Inflammatory macrophage (primary cell): ENCODE results near the gene C13orf46.

Experiments used
- DNase-seq, 2 donors: peaks; one replicate each; pipeline ENCODE4 v3.0.0-alpha.2; 2020 to 2022

Gene C13orf46

DNA sequence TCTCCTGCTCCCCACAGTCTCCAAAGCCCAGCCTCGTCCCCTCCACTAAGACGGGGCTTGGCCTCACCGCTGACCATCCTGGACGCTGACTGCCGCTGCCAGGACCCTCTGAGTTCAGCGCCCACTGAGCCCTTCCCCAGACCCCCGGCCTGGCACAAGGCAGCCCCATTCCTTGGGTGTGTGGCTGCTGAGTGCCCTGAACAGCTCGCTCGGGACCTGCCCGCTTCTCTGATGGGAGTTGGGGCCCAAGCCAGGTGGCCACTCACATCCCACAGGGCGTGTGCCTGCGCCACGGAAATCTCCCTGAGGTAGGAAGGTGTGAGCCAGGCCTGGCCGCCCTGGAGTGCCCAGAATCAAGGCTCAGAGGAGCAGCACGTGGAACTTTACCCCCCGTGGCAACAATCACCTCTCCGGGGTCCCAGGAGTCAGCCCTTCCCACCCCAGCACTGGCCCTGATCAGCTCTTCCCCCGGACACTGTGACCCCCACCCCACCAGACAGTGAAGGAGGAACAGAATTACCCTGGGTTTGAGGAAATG is 20.8 kb downstream of the C13orf46 start:
- DNase-seq: no peak

DNA sequence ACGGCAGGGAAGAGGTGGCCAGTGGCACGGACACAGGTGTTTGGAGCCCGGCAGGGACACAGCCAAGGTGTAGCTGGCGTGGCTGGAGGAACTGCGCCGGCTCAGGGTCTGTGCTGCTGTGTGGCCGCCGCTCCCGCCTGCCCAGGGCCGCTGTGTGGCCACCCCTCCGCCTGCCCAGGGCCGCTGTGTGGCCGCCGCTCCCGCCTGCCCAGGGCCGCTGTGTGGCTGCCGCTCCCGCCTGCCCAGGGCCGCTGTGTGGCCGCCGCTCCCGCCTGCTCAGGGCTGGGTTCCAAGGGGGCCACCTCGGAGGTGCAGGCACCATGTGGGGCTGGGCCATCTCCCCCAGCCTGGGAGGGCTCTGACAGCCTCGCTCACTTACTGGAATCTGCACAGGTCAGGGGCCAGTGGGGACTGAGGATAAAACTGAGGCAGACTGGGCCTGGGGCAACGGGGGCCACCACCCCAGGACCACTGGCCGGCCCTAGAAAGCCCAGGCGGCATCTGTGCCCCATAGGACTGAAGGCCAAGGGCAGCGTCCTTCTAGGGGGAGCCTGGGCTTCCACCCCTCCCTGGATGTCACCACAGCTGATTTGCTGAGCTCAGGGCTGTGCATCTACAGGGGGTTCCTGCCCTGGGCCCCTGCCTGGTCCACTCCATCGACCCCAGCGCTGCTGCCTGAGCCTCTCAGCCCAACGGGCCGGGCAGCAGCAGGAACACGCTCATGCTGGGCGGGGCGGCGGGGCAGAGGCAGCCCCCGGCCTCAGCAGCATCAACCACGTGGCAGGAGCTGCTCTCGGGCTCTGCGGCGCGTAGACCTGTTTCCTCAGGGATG is 21.5 kb downstream of the C13orf46 start:
- no peak for DNase-seq

DNA sequence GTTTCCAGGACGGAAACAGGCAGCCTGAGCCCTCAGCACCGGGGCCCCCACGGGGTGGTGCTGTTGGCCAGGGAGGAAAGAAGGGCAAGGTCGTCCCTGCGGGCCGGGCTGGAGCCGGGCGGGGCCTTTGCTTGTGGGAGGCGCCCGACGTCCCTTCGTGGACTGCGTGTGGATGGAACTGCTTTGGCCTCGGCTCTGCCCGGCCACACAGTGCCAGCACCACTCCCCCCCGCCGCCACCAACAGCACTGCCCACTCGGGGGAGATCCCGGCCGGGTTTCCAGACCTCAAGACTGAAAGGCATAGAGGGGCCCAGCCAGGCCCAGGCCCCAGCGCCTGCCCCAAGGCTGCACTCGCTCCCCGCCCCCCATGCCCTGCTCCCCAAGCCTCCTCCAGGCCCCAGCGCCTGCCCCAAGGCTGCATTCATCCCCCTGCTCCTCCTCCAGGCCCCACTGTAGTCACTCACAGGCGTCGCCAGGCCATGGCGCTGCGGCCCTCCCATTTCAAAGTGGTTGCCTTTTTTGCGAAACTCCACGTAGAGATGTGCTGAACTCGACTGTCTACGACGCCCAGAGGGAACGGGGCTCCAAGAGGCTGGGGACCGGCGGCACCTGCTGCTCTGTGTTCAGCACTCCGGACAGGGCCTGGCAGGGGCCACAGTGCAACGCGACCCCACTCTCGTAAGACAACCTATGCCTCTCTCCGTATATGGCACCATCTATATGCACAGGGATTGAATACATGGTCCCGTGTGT is 22.5 kb downstream of the C13orf46 start:
- DNase-seq: peak; percentile 74 to 81

DNA sequence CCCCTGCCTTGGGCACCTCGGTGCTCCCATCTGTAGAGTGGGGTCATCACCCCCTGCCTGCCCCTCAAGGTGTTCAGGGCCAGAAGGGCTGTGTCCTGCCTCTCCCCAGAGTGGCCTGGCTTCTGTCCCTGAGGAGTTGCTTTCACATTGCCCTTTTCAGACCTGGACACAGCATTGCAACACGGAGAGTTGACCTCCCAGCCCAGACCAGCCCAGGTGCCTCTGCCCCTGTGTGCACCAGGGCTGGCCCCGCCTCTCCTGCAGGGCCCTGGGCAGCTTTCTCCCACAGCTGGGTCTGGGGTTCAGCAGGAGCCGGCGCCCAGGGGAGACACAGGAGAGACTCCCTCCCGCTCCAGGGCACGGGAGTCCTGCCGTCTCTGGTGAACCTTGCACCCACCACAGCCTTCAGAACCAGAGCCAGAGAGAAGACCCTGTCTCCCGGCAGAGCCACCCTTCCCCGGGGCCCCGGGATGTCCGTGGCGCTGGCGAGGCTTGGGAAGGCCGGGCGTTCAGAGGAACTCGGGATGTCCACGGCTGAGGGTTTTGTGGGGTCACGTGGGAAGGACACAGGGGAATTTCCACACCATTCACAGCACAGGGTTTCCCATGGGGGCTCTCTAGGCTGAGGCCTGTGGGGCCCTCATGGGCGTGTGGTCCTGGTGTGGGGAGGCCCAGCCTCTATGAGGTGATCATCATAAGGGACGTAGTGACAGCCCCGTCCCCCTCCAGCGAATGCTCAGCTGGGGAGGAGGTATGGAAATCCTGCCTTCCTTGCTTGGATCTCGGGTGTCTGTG is 23.2 kb downstream of the C13orf46 start:
- DNase-seq: no peak

DNA sequence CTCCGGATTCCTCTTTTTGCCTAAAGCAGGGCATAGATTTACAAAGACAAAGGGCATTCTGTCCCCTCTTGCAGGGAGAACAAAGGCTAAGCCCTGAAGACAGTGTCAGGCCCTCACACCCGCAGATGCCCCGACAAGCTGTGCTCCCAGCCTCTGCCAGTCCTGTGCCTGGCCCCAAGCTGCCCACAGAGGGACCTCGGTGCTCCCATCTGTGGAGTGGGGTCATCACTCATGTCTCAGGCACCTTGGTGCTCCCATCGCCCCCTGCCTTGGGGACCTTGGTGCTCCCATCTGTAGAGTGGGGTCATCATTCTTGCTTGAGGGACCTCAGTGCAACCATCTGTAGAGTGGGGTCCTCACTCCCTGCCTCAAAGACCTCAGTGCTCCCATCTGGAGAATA is 24.3 kb downstream of the C13orf46 start:
- DNase-seq: no peak

DNA sequence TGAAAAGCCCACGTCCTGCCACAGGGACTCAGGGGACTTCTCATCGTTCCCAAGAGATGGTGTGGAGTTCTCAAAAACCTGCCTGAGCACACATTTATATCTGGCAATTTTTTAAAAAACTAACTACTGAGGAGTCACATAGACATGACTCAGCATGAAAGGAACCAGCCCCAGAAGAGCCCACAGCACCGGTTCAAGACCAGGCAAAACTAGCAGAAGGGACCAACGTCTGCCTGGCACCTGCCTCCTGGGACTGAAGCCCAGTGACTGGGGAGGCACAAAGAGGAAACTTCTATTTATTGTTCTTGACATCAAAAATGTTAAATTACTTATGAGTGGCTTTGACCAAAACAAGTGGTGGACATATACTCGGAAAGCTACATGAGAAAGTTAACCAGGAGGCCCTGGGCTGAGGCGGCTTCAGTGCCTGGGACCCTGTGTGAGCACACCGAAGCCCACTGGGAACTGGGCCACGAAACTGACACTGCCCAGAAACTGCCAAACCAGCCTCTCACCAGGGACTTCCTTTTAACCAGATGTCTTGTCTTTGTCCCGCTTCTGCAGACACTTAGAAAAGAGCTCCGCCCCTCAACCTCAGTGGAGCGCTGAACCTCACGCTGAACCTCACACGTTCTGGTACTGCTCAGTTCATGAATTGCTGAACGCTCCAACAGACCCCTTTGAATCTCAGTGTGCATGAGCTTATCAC is 25.7 kb downstream of the C13orf46 start:
- DNase-seq: no peak

DNA sequence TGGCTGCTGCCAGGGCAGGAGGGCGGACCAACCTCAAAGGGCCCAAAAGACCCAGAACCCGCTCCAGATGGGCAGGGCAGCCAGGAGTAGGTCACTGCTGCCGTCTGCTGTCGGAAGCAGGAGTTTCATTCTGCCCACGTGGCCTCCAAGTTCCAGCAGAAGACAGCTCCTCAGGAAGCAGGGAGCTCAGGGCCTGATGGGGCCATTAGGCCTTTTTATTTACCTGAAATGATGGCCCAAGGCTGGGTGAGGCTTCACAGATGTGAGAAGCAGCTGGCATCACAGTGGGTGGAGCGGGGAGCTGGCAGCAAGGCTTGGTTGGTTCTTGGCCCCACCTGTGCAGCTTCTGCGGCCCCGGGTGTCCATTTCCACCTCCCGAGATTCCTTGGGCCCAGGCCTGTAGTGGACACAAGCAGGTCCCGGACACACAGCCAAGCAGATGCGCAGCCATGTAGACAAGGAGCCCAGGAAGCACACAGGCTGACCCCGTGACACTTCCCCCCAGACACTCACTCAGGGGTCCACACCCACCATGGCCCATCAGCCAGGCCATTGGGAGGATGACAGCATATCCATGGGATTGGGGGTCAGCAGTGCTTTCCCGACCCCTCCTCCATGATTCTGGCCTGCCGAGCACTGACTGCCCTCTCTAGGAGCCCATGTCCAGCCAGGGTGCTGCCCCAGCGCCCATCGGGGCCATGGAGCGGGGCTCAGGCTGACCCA is 26.4 kb downstream of the C13orf46 start:
- DNase-seq: peak in 1 of 2 donors; percentile 38

DNA sequence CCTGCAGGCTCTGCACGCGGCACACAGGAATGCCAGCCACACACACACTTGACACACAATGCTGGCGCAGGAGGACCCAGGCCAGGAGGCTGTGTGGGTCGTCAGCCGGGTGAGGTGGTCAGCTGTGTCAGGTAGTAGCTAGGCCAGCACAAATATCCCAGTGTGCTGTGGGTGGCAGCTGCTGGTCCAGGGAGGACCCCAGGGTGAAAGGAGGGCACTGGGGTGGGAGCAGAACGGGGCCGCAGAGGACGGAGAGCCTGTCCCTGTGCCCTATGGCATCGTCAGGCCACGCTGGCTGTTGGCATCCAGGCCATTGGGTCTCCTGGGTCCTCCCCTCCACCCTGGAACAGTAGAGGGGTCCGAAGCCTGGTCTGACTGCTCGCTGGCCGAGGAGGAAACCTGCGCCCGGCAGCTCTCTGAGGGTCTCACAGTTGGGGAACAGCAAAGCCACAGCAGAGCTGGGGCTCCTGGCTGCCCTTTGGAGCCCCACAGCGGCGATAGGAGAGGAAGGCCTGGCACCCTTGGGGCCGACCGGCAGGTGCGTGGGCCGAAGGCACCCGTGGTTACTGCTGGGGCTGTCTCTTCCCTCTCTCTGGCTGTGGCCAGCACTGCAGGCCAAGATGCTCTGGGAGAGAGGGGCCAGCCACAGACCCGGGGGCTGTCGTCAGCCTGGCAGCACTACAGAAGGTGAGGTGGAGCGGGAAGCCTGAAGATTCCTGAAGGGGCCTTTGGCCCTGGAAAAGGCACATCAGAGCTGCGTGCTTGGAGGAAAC is 27.3 kb downstream of the C13orf46 start:
- DNase-seq: no peak

DNA sequence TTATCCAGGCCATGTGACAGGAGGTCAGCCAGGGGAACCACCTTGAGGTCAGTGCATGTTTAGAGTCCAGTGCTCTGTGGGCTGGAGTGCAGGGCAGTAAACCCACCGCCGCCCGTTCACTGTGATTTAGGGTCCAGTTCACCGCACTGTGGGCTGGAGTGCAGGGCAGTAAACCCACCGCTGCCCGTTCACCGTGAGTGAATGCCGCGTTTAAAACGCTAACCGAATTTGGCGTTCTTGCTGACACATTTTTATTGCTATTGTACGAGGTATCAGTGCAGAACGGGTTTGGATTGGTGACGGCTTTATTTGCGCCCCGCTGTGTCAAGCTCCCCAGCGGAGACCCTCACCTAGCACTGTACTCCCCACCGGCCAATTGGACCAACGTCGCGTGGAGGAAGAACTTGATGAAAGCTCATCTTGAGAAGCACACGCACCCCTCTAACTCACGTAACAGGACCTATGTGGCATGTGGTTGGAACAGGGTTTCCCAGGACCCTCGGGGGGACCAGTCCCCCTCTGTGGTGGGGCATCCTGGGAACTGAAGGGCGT is 27.9 kb downstream of the C13orf46 start:
- no peak for DNase-seq

DNA sequence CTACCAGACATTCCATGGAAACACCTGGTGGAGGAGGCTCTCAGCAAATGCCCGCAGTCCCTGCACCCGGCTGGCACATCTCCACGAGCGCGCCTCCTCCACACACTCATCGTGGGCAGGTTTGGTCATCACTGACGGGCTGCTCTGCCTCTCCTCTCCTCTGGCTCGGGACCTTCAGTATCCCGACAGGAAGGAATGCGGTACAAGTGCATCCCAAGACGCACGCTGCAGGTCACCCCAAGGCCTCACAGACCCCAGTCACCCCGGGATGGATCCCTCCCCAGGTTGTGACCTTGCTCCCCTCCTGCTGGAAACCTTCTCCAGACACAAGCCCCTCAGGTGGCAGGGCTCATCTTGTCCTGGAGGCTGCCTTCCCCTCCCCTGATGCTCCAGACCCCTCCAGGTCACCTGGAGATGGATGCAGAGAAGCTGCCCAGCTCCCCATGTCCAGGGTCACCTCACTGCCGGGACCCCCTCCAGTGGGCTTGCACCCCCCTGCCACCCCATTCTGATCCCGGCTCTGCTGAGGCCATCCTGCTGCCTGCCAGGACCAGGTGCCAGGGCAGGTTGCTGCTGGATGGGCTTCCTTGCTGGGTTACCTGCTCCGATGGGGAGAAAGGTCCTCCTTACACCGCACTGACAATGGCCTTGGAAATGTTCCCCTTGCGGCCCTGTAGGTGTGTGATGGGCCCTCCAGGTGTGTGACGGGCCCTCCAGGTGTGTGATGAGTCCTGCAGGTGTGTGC is 29.9 kb downstream of the C13orf46 start:
- no peak for DNase-seq

DNA sequence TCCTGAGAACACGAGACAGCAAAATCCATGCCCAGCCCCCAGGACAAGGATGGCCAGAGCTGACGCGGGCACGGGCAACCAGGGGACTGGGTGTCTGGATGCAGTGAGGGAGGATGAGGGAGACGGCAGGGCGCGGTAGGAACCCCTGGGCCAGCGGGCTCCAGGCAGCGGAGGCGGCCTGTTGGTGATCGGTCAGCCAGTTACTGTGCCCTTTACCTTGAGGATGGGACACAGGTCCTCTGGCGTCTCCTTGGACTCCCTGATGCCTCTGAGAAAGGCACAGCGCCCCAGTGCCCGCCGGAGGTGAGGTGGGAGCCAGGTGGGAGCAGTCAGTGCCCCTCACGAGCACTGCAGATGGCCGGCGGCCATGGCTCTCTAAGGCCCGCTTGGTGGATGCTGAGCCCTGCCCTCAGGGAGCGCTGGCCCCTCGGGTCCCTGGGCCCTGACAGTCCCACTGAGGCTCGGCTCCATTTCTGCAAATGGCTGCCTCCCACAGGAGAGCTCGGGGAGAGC is 31.2 kb downstream of the C13orf46 start:
- DNase-seq: no peak

DNA sequence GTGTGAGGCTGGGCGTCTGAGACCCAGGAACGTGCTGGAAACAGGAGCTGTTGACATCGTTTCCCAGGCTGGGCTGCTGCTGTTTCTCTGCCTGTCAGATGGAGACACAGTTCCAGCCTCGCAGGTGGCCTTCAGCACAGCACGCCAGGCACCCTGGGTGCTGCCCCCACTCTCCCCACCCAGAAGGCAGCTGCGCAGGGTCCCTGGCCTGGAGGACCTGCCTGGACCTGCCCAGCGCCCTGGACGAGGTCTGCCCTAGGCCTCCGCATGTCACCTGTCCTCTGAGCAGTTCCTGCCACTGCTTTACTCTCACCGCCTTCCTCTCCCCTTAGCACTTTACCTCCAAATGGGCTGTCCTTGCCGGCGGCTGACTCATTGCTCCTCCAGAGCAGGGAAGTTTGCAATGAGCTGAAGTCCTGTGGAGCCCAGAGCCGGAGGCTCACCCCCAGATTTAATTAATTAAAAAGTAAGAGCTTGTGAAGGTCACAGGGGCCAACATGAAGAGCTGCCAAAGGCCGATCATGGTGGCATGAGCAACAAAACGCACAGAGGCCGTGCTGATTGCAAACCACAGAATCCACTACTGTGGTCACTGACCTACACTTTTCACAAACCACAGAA is 32.2 kb downstream of the C13orf46 start:
- DNase-seq: no peak

DNA sequence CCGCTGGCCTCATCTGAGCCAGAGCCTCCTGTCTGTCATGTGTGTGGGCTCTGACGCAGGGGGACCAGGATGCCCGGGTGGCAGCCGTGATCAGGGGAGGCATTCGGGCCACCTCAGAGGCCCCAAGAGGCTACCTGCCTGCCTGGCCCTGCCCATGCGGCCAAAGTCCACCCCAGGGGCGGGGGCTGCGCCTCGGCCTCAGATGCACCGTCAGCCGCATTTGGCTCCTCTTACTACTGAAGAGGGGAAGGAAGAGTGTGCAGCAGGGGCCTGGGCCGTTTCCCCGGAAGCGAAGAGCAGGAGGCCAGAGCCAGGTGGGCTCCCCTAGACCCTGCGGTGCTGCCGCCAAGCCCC is 34.0 kb downstream of the C13orf46 start:
- no peak for DNase-seq

DNA sequence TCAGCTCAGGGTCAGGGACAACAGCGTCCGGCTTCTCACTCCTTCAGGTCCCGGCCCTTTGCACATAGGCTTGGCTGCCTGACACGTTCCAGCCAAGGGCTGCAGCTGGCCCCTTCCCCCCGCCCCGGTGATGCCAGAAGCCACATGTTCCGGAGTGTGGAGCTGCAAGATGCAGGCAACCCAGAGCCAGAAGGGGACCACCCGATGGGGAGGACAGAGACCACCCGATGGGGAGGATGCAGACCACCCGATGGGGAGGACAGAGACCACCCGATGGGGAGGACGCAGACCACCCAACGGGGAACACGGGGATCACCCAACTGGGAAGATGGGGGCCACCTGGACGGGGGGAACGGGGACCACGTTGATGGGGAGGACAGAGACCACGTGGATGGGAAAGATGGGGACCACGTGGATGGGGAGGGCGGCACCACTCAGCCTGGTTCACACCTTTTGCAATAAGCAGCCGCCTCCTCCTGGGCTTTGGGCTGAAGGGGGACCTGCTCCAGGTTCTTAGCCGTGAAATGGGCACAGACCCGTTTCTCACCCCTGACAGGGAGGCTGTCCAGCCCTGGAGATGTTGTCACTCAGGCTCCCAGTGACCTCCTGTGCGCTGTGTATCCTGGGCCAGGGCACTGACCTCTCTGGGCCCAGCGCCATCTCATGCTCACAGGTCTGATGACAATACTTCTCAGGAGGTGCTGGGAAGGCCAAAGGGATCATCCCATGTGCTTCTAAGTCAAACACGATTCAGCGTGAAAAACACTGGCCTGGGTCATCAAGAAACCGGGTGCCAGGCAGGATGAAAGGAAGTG is 34.5 kb downstream of the C13orf46 start:
- DNase-seq: no peak

DNA sequence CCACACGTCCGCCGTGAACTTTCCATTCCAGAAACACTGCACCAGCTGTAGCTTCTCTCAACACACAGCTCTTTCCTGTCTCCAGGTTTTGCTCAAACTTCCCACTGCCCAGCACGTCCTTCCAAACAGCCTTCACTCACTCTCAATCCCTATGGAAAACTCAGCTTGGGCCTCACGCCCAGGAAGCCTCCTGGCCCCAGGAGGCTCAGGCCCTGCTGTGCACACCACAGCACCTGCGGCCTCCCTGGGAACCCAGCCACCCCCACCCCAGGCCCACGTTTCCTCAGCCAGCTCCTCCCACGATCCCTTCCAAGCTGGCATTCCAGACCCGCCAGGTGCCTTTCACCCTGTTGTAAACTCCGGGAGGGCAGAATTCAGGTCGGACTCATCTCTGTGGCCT is 35.2 kb downstream of the C13orf46 start:
- DNase-seq: no peak

DNA sequence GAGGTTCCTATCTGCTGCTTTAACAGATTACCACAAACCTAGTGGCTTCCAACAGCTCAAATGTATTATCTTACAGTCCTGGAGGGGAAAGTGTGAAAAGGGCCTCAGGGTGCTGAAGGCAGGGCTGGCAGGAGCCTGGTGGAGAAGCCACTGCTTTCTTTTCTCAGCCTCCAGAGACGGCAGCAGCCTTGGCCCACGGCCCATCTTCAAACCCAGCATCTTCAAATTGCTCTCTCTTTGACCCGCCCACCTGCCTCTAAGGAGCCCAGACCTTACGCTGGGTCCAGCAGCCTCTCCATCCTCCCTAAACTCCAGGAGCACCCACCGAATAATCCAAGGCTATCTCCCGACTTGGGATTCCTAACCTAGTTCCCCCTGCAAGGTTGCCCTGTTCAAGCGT is 35.6 kb downstream of the C13orf46 start:
- no peak for DNase-seq

DNA sequence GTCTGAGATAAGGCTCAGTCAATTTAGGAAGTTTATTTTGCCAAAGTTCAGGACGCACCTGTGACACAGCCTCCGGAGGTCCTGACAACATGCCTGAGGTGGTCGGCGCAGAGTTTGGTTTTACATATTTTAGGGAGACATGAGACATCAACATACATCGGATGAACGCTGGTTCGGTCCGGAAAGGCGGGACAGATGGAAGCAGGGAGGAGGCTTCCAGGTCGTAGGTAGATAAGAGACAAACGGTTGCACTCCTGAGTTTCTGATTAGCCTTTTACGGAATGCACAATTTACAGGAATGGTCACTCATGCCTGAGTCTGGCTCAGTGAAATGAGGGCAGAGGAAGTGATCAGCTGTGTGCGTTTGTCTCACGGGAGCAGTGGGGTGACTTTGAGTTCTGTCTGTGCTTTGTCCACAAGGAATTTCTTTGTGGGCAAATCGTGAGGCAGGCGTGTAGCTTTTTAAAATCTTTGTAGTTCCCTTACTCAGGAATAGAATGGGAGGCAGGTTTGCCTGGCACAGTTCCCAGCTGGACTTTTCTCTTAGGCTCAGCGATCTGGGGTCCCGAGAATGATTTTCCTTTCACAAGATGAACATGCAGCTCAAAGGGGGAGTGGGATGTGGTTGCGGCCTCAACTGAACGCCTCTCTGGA is 36.2 kb downstream of the C13orf46 start:
- DNase-seq: no peak

DNA sequence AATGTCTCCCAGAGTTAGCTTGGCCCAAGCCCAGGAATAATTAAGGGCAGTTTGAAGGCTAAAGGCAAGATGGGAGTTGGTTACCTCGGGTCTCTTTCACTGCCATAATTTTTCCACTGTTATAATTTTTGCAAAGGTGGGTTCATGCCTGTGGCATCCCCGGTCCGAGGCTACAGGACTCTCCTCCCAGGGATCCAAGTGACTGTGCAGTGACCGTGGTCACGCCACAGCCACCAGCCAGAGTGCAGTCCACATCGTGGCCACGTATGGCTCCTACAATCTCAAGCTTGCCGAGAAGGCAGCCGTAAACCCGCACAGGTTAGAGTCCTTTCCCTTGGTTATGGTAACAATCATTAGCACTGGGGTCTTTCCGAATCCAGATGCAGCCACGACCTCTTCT is 36.8 kb downstream of the C13orf46 start:
- no peak for DNase-seq
